ENCODE data around the gene GMEB2.

DNA sequence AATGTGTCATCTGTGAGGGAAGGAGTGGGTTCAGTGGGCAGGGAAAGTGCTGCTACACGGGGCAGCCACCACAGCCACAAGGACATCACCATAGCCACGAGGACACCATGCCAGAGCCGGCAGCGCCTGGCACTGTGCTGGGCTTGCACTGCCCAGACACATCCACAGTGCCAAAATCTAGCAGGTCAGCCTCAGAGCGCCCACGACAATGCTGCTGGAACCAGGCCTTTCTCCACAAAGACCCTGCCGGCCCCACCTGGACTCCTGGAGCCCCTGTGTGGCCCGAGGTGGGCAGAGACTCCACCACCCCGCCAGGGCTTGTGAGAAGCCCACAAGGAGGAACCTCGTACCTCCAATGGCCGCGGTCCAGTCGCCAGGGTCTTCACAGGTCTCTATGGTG lies 34.2 kb downstream of the GMEB2 start:
- TF ChIP-seq, protein P1, sequence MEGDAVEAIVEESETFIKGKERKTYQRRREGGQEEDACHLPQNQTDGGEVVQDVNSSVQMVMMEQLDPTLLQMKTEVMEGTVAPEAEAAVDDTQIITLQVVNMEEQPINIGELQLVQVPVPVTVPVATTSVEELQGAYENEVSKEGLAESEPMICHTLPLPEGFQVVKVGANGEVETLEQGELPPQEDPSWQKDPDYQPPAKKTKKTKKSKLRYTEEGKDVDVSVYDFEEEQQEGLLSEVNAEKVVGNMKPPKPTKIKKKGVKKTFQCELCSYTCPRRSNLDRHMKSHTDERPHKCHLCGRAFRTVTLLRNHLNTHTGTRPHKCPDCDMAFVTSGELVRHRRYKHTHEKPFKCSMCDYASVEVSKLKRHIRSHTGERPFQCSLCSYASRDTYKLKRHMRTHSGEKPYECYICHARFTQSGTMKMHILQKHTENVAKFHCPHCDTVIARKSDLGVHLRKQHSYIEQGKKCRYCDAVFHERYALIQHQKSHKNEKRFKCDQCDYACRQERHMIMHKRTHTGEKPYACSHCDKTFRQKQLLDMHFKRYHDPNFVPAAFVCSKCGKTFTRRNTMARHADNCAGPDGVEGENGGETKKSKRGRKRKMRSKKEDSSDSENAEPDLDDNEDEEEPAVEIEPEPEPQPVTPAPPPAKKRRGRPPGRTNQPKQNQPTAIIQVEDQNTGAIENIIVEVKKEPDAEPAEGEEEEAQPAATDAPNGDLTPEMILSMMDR (IDR thresholded peaks at IDR 0.05): no peak
- TF ChIP-seq EP300 (IDR thresholded peaks at IDR 0.05) (no peak), POLR2AphosphoS5 (IDR thresholded peaks at IDR 0.05) (no peak), POLR2A (IDR thresholded peaks at IDR 0.05) (no peak)
